H9 (cell line): ENCODE data around the gene TIPARP. TPM values are rescaled to one million over a fixed set of nuclear protein-coding genes. Genes with fewer than 3 reads are reported as not detected.

Experiments
- DNase-seq: peaks from one replicate; pipeline ENCODE4 v3.0.0-alpha.2; 2017
- H2AFZ ChIP-seq: one replicate; pipeline ENCODE4 v1.6.1; 2013; ENCODE audit warnings: mild to moderate bottlenecking, low read length, control low read depth, moderate library complexity
- H2AK5ac ChIP-seq: 2 replicates; pipeline ENCODE4 v1.6.1; 2013; ENCODE audit warnings: low read length, control low read depth, mixed read lengths; ENCODE audit not compliant: insufficient read length
- H2BK120ac ChIP-seq: one replicate; pipeline ENCODE4 v1.6.1; 2013; ENCODE audit warnings: low read depth, mild to moderate bottlenecking, low read length, control low read depth, inconsistent platforms; ENCODE audit not compliant: poor library complexity, severe bottlenecking
- H2BK12ac ChIP-seq: 2 replicates; pipeline ENCODE4 v1.6.1; 2013; ENCODE audit warnings: low read length, control low read depth, mixed read lengths, low read depth; ENCODE audit not compliant: insufficient read length
- H2BK15ac ChIP-seq: 2 replicates; pipeline ENCODE4 v1.6.1; 2013; ENCODE audit warnings: low read depth, low read length, control low read depth
- H2BK20ac ChIP-seq: one replicate; pipeline ENCODE4 v1.6.1; 2013; ENCODE audit warnings: low read depth, mild to moderate bottlenecking, low read length, control low read depth, inconsistent platforms; ENCODE audit not compliant: poor library complexity, severe bottlenecking
- H2BK5ac ChIP-seq: 2 replicates; pipeline ENCODE4 v1.6.1; 2013; ENCODE audit warnings: low read length, control low read depth, mixed read lengths; ENCODE audit not compliant: insufficient read length
- H3K14ac ChIP-seq: 2 replicates; pipeline ENCODE4 v1.6.1; 2013; ENCODE audit warnings: low read length, control low read depth; ENCODE audit not compliant: insufficient read depth
- H3K18ac ChIP-seq: 2 replicates; pipeline ENCODE4 v1.6.1; 2013; ENCODE audit warnings: low read depth, mild to moderate bottlenecking, mixed read lengths, low read length, control low read depth; ENCODE audit not compliant: insufficient read length
- H3K23ac ChIP-seq: 2 replicates; pipeline ENCODE4 v1.6.1; 2013; ENCODE audit warnings: low read length, control low read depth, mixed read lengths, low read depth; ENCODE audit not compliant: insufficient read length
- H3K23me2 ChIP-seq: 2 replicates; pipeline ENCODE4 v1.6.1; 2013; ENCODE audit warnings: low read depth, mild to moderate bottlenecking, mixed read lengths, low read length, control low read depth; ENCODE audit not compliant: insufficient read length, poor library complexity, severe bottlenecking
- H3K27ac ChIP-seq: 2 replicates; pipeline ENCODE4 v1.5.1; 2013; ENCODE audit warnings: low read length, control low read depth, mixed read lengths, low read depth; ENCODE audit not compliant: insufficient read length
- H3K27me3 ChIP-seq: 2 replicates; pipeline ENCODE4 v1.6.1; 2013; ENCODE audit warnings: low read length, control low read depth, inconsistent platforms; ENCODE audit not compliant: insufficient read depth
- H3K4ac ChIP-seq: 2 replicates; pipeline ENCODE4 v1.6.1; 2013; ENCODE audit warnings: low read depth, mild to moderate bottlenecking, control low read depth, inconsistent platforms, low read length, moderate library complexity
- H3K4me1 ChIP-seq: 2 replicates; pipeline ENCODE4 v1.6.1; 2013; ENCODE audit warnings: low read length, control low read depth, inconsistent platforms; ENCODE audit not compliant: insufficient read depth
- H3K4me2 ChIP-seq: 2 replicates; pipeline ENCODE4 v1.6.1; 2013; ENCODE audit warnings: low read length, control low read depth, mixed read lengths; ENCODE audit not compliant: insufficient read length, insufficient read depth
- H3K56ac ChIP-seq: 2 replicates; pipeline ENCODE4 v1.6.1; 2013; ENCODE audit warnings: low read depth, mild to moderate bottlenecking, mixed read lengths, low read length, control low read depth; ENCODE audit not compliant: insufficient read length
- H3K79me1 ChIP-seq: 2 replicates; pipeline ENCODE4 v1.6.1; 2013; ENCODE audit warnings: low read depth, mild to moderate bottlenecking, moderate library complexity, low read length, control low read depth, inconsistent platforms; ENCODE audit not compliant: insufficient read depth, poor library complexity, severe bottlenecking
- H3K79me2 ChIP-seq: 2 replicates; pipeline ENCODE4 v1.6.1; 2013; ENCODE audit warnings: low read length, control low read depth, inconsistent platforms; ENCODE audit not compliant: insufficient read depth
- H3K9ac ChIP-seq: 2 replicates; pipeline ENCODE4 v1.6.1; 2013; ENCODE audit warnings: low read length, control low read depth, mixed read lengths; ENCODE audit not compliant: insufficient read length; ENCODE audit errors: extremely low read depth
- H3K9me3 ChIP-seq: one replicate; pipeline ENCODE4 v1.6.1; 2013; ENCODE audit warnings: low read depth, low read length, inconsistent platforms; ENCODE audit not compliant: control insufficient read depth
- H3T11ph ChIP-seq: one replicate; pipeline ENCODE4 v1.6.1; 2013; ENCODE audit warnings: mild to moderate bottlenecking, low read length, control low read depth, inconsistent platforms
- H4K20me1 ChIP-seq: one replicate; pipeline ENCODE4 v1.6.1; 2013; ENCODE audit not compliant: control insufficient read depth, insufficient read length, insufficient read depth
- H4K5ac ChIP-seq: 2 replicates; pipeline ENCODE4 v1.6.1; 2013; ENCODE audit warnings: low read depth, mild to moderate bottlenecking, mixed read lengths, low read length, control low read depth; ENCODE audit not compliant: insufficient read length
- H4K8ac ChIP-seq: replicated peaks from 2 replicates; pipeline ENCODE4 v1.6.1; 2013; ENCODE audit warnings: low read length, control low read depth, mixed read lengths, low read depth; ENCODE audit not compliant: insufficient read length
- H4K91ac ChIP-seq: 2 replicates; pipeline ENCODE4 v1.6.1; 2013; ENCODE audit warnings: low read depth, mild to moderate bottlenecking, moderate library complexity, mixed read lengths, low read length, control low read depth; ENCODE audit not compliant: insufficient read length
- H3K27ac Mint-ChIP-seq, 3 experiments: 2 replicates in 2 of 3; 3 replicates in 1 of 3; pipeline ENCODE4 v1.8.0; 2020 to 2021; ENCODE audit warnings: mixed read lengths in 3 of 3, mild to moderate bottlenecking in 1 of 3, moderate library complexity in 1 of 3
- H3K27me3 Mint-ChIP-seq: 2 replicates; pipeline ENCODE4 v1.8.0; 2021; ENCODE audit warnings: low read depth, mild to moderate bottlenecking, moderate library complexity, mixed read lengths
- H3K36me3 Mint-ChIP-seq, 3 experiments: 2 replicates in 2 of 3; 3 replicates in 1 of 3; pipeline ENCODE4 v1.8.0; 2020 to 2021; ENCODE audit warnings: low read depth in 3 of 3, mixed read lengths in 3 of 3; ENCODE audit not compliant: insufficient read depth in 1 of 3
- H3K4me1 Mint-ChIP-seq, 2 experiments: 2 replicates each; pipeline ENCODE4 v1.8.0; 2020; ENCODE audit warnings: mixed read lengths in 2 of 2
- H3K4me3 Mint-ChIP-seq, 2 experiments: 2 replicates in 1 of 2; 3 replicates in 1 of 2; pipeline ENCODE4 v1.8.0; 2020 to 2021; ENCODE audit warnings: mild to moderate bottlenecking in 2 of 2, mixed read lengths in 2 of 2, moderate library complexity in 1 of 2
- H3K9me3 Mint-ChIP-seq, 2 experiments: 2 replicates in 1 of 2; 3 replicates in 1 of 2; pipeline ENCODE4 v1.8.0; 2020; ENCODE audit warnings: mild to moderate bottlenecking in 2 of 2, mixed read lengths in 2 of 2, moderate library complexity in 1 of 2
- CTCF ChIP-seq: fragments of 200-600 bp; sonication (generic); conservative IDR thresholded peaks from 3 replicates; pipeline ENCODE4 v1.8.0; 2021; ENCODE audit warnings: antibody characterized with exemption, mild to moderate bottlenecking
- WGBS: extraction: QIAGEN DNeasy Blood & Tissue Kit; methylation state at CpG from one replicate; pipeline ENCODE4 v1.1.7; 2013; ENCODE audit warnings: missing lambda C conversion rate, low lambda C conversion rate, mixed read lengths; ENCODE audit not compliant: insufficient read length; ENCODE audit errors: extremely low coverage; 5-methylcytosine and 5-hydroxymethylcytosine counted together
- total RNA-seq: library from RNA; stranded (reverse); gene quantifications from 2 replicates; pipeline ENCODE4 v1.2.1, GENCODE V29; 2021

Gene TIPARP
- total RNA-seq, 1 experiment from 2014 or later: 5.9 TPM

- no peak overlapping the region for H3K4me3 Mint-ChIP-seq
Measured at GRCh38 chr3:156705761-156706616, 31.6 kb downstream of the TIPARP start.

More at GRCh38 chr3:156705761-156706616, 31.6 kb downstream of the TIPARP start:
- H3K4me2 ChIP-seq: no peak overlapping the region
- no peak overlapping the region for H2BK15ac ChIP-seq
- no peaks in the 10 kb centered on the region for H3K79me1 ChIP-seq
- no peaks in the 10 kb centered on the region for H3K79me2 ChIP-seq
- Mint-ChIP-seq H3K9me3 (no peaks in the 10 kb centered on the region), H3K27ac (no peak overlapping the region; a peak in 1 of 7 replicates), H3K4me1 (no peaks in the 10 kb centered on the region), H3K36me3 (peaks cover 9 to 39% (median 32%) of the 10 kb centered on the region in 3 experiments; a peak in 6 of 7 replicates), H3K27me3 (no peaks in the 10 kb centered on the region)
- no peak overlapping the region for H2BK120ac ChIP-seq
- no peak overlapping the region for H3K14ac ChIP-seq
- no peak overlapping the region for H3T11ph ChIP-seq
- no peak overlapping the region for H3K4ac ChIP-seq
- H4K8ac ChIP-seq: no peak overlapping the region
- H3K9me3 ChIP-seq: no peaks in the 10 kb centered on the region
- no peaks in the 10 kb centered on the region for H3K4me1 ChIP-seq
- H2AFZ ChIP-seq: no peak overlapping the region
- no peak for TF ChIP-seq CTCF
- H3K23me2 ChIP-seq: no peaks in the 10 kb centered on the region
- no peaks in the 10 kb centered on the region for H4K20me1 ChIP-seq
- WGBS: no CpG with 5 or more reads among the region's 3 CpGs
- H2BK12ac ChIP-seq: no peak overlapping the region
- no peak overlapping the region for H4K5ac ChIP-seq
- H4K91ac ChIP-seq: no peak overlapping the region
- H3K9ac ChIP-seq: no peak overlapping the region
- no peak overlapping the region for H3K27ac ChIP-seq
- DNase-seq: no peak
- no peaks in the 10 kb centered on the region for H3K27me3 ChIP-seq
- no peak overlapping the region for H2BK20ac ChIP-seq
- H2AK5ac ChIP-seq: no peak overlapping the region
- H2BK5ac ChIP-seq: no peak overlapping the region
- H3K18ac ChIP-seq: no peak overlapping the region
- no peak overlapping the region for H3K23ac ChIP-seq
- no peak overlapping the region for H3K56ac ChIP-seq
